Hepatocyte (in vitro differentiated cells): ENCODE data around the gene MID1.

Experiments
- EZH2phosphoT487 ChIP-seq: fragments of 200-600 bp; sonication (generic); IDR thresholded peaks from one replicate; pipeline ENCODE4 v1.6.1; 2018; ENCODE audit warnings: antibody characterized with exemption, mild to moderate bottlenecking, low read depth, moderate library complexity; ENCODE audit not compliant: unreplicated experiment, severe bottlenecking
- TF ChIP-seq, protein P1 (sequence below): fragments of 200-600 bp; sonication (generic); IDR thresholded peaks from 2 replicates; pipeline ENCODE4 v1.5.1; 2016; ENCODE audit warnings: antibody characterized with exemption, mild to moderate bottlenecking; ENCODE audit not compliant: poor library complexity

DNA sequence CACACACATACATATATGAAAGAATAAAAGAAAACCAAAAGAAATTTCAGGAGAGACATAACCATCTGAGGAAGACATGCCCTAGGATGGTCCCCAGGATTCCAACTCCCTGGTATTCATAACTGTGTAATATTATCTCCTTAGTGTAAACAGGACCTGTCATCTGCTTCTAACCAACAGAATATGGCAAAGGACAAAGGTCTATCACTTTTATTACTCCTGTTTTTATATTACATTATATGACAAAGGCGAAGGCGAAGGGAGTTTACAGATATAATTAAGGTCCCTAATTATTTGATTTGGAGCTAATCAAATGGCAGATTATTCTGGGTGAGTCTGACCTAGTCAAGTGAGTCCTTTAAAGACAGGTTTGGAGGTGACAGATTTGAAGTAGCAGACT lies 155.1 kb downstream of the MID1 start:
- TF ChIP-seq, protein P1, sequence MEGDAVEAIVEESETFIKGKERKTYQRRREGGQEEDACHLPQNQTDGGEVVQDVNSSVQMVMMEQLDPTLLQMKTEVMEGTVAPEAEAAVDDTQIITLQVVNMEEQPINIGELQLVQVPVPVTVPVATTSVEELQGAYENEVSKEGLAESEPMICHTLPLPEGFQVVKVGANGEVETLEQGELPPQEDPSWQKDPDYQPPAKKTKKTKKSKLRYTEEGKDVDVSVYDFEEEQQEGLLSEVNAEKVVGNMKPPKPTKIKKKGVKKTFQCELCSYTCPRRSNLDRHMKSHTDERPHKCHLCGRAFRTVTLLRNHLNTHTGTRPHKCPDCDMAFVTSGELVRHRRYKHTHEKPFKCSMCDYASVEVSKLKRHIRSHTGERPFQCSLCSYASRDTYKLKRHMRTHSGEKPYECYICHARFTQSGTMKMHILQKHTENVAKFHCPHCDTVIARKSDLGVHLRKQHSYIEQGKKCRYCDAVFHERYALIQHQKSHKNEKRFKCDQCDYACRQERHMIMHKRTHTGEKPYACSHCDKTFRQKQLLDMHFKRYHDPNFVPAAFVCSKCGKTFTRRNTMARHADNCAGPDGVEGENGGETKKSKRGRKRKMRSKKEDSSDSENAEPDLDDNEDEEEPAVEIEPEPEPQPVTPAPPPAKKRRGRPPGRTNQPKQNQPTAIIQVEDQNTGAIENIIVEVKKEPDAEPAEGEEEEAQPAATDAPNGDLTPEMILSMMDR = no peak
- no peak for TF ChIP-seq EZH2phosphoT487
